GM19455 (cell line): ENCODE data around the gene PDE3A.

Source experiments
- ATAC-seq: cut with Tn5 transposase; IDR thresholded peaks from one replicate; pipeline ENCODE4 v1.9.1; 2021; ENCODE audit not compliant: unreplicated experiment

PDE3A gene

GRCh38 chr12:20490213-20490612, 121.9 kb downstream of the PDE3A start:
- ATAC-seq = no peak

GRCh38 chr12:20491290-20491689, 123.0 kb downstream of the PDE3A start:
- no peak for ATAC-seq

GRCh38 chr12:20492251-20492760, 124.0 kb downstream of the PDE3A start:
- ATAC-seq = no peak

- ATAC-seq = no peak
Measured at GRCh38 chr12:20493934-20494333, 125.6 kb downstream of the PDE3A start.

- ATAC-seq = no peak
Measured at GRCh38 chr12:20494851-20495250, 126.5 kb downstream of the PDE3A start.

GRCh38 chr12:20495997-20496396, 127.7 kb downstream of the PDE3A start:
- no peak for ATAC-seq

- no peak for ATAC-seq
Measured at GRCh38 chr12:20497707-20498106, 129.4 kb downstream of the PDE3A start.

- no peak for ATAC-seq
Measured at GRCh38 chr12:20501958-20502357, 133.6 kb downstream of the PDE3A start.

GRCh38 chr12:20503858-20504257, 135.5 kb downstream of the PDE3A start:
- ATAC-seq = no peak

GRCh38 chr12:20505056-20505455, 136.7 kb downstream of the PDE3A start:
- ATAC-seq = no peak

GRCh38 chr12:20507056-20507455, 138.7 kb downstream of the PDE3A start:
- ATAC-seq = no peak

- no peak for ATAC-seq
Measured at GRCh38 chr12:20507711-20508110, 139.4 kb downstream of the PDE3A start.

GRCh38 chr12:20508359-20508758, 140.0 kb downstream of the PDE3A start:
- no peak for ATAC-seq

GRCh38 chr12:20508962-20509361, 140.6 kb downstream of the PDE3A start:
- no peak for ATAC-seq

GRCh38 chr12:20510811-20511210, 142.5 kb downstream of the PDE3A start:
- no peak for ATAC-seq

GRCh38 chr12:20513189-20513588, 144.9 kb downstream of the PDE3A start:
- no peak for ATAC-seq

- no peak for ATAC-seq
Measured at GRCh38 chr12:20514598-20514997, 146.3 kb downstream of the PDE3A start.

GRCh38 chr12:20520532-20520931, 152.2 kb downstream of the PDE3A start:
- no peak for ATAC-seq

- ATAC-seq = no peak
Measured at GRCh38 chr12:20523658-20524057, 155.3 kb downstream of the PDE3A start.

- no peak for ATAC-seq
Measured at GRCh38 chr12:20524113-20524512, 155.8 kb downstream of the PDE3A start.

- no peak for ATAC-seq
Measured at GRCh38 chr12:20525064-20525610, 156.8 kb downstream of the PDE3A start.

- ATAC-seq = no peak
Measured at GRCh38 chr12:20527417-20528163, 159.3 kb downstream of the PDE3A start.

- no peak for ATAC-seq
Measured at GRCh38 chr12:20528208-20528607, 159.9 kb downstream of the PDE3A start.
